Adrenal gland (tissue), 5 donors: Measurements from ENCODE around the gene C20orf144.

Source experiments
- CTCF ChIP-seq, 6 experiments: fragments of 450-650 bp in 4 of 6; fragments of 200-600 bp in 2 of 6; sonication (generic) in 1 of 6; IDR thresholded peaks; 1 replicate in 5 of 6; 2 replicates in 1 of 6; pipeline versions ENCODE4 v1.5.1 to v1.8.0; 2016 to 2021; ENCODE audit warnings: antibody characterized with exemption in 6 of 6, mild to moderate bottlenecking in 2 of 6, moderate library complexity in 1 of 6
- POLR2A ChIP-seq, 2 donors: fragments of 450-650 bp; IDR thresholded peaks; one replicate each; pipeline ENCODE4 v1.6.1; 2017; ENCODE audit warnings: antibody characterized with exemption in 2 of 2, mild to moderate bottlenecking in 2 of 2, moderate library complexity in 1 of 2
- donor health status: DM: no; HTN: no; CAD: no.

GRCh38 chr20:33621717-33622400, 40.3 kb upstream of the C20orf144 start:
- no peak for TF ChIP-seq CTCF (IDR thresholded peaks at IDR 0.05)
- no peak for TF ChIP-seq POLR2A (IDR thresholded peaks at IDR 0.05)
